Keratinocyte (primary cell): Measurements from ENCODE around the gene RNF215. TPM values are rescaled to one million over a fixed set of nuclear protein-coding genes. Genes with fewer than 3 reads are reported as not detected.

Experiments
- DNase-seq: peaks from one replicate; pipeline ENCODE4 v3.0.0-alpha.2; 2011; ENCODE audit warnings: low read depth, missing footprints, low spot score
- FAIRE-seq: peaks from 2 replicates; lab custom pipeline; 2011; peaks lifted over from hg19 to GRCh38; lab: Jason Lieb, UNC
- H2AFZ ChIP-seq: 2 replicates; pipeline ENCODE4 v1.6.0; 2012; ENCODE audit warnings: low read length, control low read depth, inconsistent platforms; ENCODE audit not compliant: control insufficient read depth
- H3K27ac ChIP-seq: 2 replicates; pipeline ENCODE4 v1.5.1; 2011; ENCODE audit warnings: low read length; ENCODE audit not compliant: control insufficient read depth, insufficient read depth
- H3K27me3 ChIP-seq: 3 replicates; pipeline ENCODE4 v1.6.0; 2011; ENCODE audit warnings: low read length; ENCODE audit not compliant: control insufficient read depth, insufficient read depth; ENCODE audit errors: extremely low read depth
- H3K36me3 ChIP-seq, 2 experiments: 2 replicates in 1 of 2; 3 replicates in 1 of 2; pipeline ENCODE4 v1.5.1; 2011; ENCODE audit warnings: low read length in 2 of 2, mild to moderate bottlenecking in 1 of 2; ENCODE audit not compliant: control insufficient read depth in 2 of 2, insufficient read depth in 2 of 2; ENCODE audit errors: extremely low read depth in 1 of 2
- H3K4me1 ChIP-seq: 3 replicates; pipeline ENCODE4 v1.5.1; 2011; ENCODE audit warnings: low read length; ENCODE audit not compliant: control insufficient read depth, insufficient read depth; ENCODE audit errors: extremely low read depth
- H3K4me2 ChIP-seq: 3 replicates; pipeline ENCODE4 v1.6.0; 2011; ENCODE audit warnings: low read depth, low read length; ENCODE audit not compliant: control insufficient read depth, insufficient read depth; ENCODE audit errors: extremely low read depth
- H3K4me3 ChIP-seq, 3 experiments: fragments of 200-600 bp in 1 of 3; sonication (generic) in 1 of 3; 2 replicates in 2 of 3; 3 replicates in 1 of 3; pipeline ENCODE4 v1.5.1; 2011 to 2016; ENCODE audit warnings: low read length in 3 of 3, mild to moderate bottlenecking in 3 of 3, control low read depth in 2 of 3, inconsistent platforms in 1 of 3, low read depth in 1 of 3, mixed read lengths in 1 of 3, mixed run types in 1 of 3, moderate library complexity in 1 of 3; ENCODE audit not compliant: control insufficient read depth in 2 of 3, insufficient read depth in 2 of 3; ENCODE audit errors: extremely low read depth in 1 of 3
- H3K79me2 ChIP-seq: 2 replicates; pipeline ENCODE4 v1.6.0; 2012; ENCODE audit warnings: low read length; ENCODE audit not compliant: control insufficient read depth, insufficient read depth
- H3K9ac ChIP-seq: 3 replicates; pipeline ENCODE4 v1.6.0; 2011; ENCODE audit warnings: low read length; ENCODE audit not compliant: control insufficient read depth, insufficient read depth; ENCODE audit errors: extremely low read depth
- H3K9me1 ChIP-seq: 3 replicates; pipeline ENCODE4 v1.6.0; 2011; ENCODE audit warnings: low read length; ENCODE audit not compliant: control insufficient read depth, insufficient read depth; ENCODE audit errors: extremely low read depth
- H3K9me3 ChIP-seq: 2 replicates; pipeline ENCODE4 v1.5.1; 2012; ENCODE audit warnings: low read depth, low read length; ENCODE audit not compliant: control insufficient read depth
- H4K20me1 ChIP-seq: 3 replicates; pipeline ENCODE4 v1.6.0; 2011; ENCODE audit warnings: low read length; ENCODE audit not compliant: control insufficient read depth, insufficient read depth; ENCODE audit errors: extremely low read depth
- EZH2 ChIP-seq: IDR thresholded peaks from one replicate; pipeline ENCODE4 v1.6.1; 2012; ENCODE audit warnings: inconsistent platforms, mild to moderate bottlenecking, low read length, moderate library complexity
- dilution Hi-C: fragments of 300-500 bp; cut with MboI; formaldehyde crosslinking; loops from one replicate; pipeline ENCODE4 v1.7.0; 2020; ENCODE audit warnings: low sequenced_read_pairs; ENCODE audit not compliant: extremely low pct_ligation_motif_present
- polyA plus RNA-seq, 5 experiments: library from polyadenylated mRNA; depleted of rRNA in 3 of 5; stranded (reverse) in 3 of 5; stranded (forward) in 1 of 5; unstranded in 1 of 5; fragments of >200 nt; gene quantifications; 1 replicate in 1 of 5; 2 replicates in 3 of 5; 3 replicates in 1 of 5; pipeline versions ENCODE4 v1.2.1 to v1.2.3, GENCODE V29; 2011 to 2012; ENCODE audit warnings: missing spikeins in 2 of 5, low read depth in 1 of 5, low replicate concordance in 1 of 5
- TF ChIP-seq, protein P1 (sequence below), 3 experiments: IDR thresholded peaks in 1 of 3; conservative IDR thresholded peaks in 1 of 3; optimal IDR thresholded peaks in 1 of 3; 2 replicates in 2 of 3; 3 replicates in 1 of 3; pipeline versions ENCODE3 to v1.5.1; 2011; ENCODE audit warnings: low read length in 3 of 3, mild to moderate bottlenecking in 3 of 3, moderate library complexity in 2 of 3, control low read depth in 1 of 3, inconsistent platforms in 1 of 3; ENCODE audit not compliant: insufficient read depth in 2 of 3; ENCODE audit errors: extremely low read depth in 1 of 3

RNF215 gene
- polyA plus RNA-seq, 1 donor (not counting 4 experiments of a cell fraction or from before 2014, with no cell fraction given): 8.3 TPM

- H3K9ac ChIP-seq: peak within 1 kb of the TSS; percentile 89
- H4K20me1 ChIP-seq: no peaks in the 10 kb centered on the region
- H3K36me3 ChIP-seq: peaks cover 2 to 8% of the 10 kb centered on the region in 2 experiments
- peak within 1 kb of the TSS; percentile 95 for H3K27ac ChIP-seq
- dilution Hi-C loops: no loop called here
- TF ChIP-seq, protein P1, sequence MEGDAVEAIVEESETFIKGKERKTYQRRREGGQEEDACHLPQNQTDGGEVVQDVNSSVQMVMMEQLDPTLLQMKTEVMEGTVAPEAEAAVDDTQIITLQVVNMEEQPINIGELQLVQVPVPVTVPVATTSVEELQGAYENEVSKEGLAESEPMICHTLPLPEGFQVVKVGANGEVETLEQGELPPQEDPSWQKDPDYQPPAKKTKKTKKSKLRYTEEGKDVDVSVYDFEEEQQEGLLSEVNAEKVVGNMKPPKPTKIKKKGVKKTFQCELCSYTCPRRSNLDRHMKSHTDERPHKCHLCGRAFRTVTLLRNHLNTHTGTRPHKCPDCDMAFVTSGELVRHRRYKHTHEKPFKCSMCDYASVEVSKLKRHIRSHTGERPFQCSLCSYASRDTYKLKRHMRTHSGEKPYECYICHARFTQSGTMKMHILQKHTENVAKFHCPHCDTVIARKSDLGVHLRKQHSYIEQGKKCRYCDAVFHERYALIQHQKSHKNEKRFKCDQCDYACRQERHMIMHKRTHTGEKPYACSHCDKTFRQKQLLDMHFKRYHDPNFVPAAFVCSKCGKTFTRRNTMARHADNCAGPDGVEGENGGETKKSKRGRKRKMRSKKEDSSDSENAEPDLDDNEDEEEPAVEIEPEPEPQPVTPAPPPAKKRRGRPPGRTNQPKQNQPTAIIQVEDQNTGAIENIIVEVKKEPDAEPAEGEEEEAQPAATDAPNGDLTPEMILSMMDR (optimal IDR thresholded peaks at IDR 0.05 in 1 of 3, IDR thresholded peaks at IDR 0.05 in 1 of 3, conservative IDR thresholded peaks at IDR 0.05 in 1 of 3; ENCODE audit: extremely low read depth in 1 of 3, insufficient read depth in 2 of 3, low read length in 3 of 3): no peak
- no peak for TF ChIP-seq EZH2
- H3K9me3 ChIP-seq: no peaks in the 10 kb centered on the region
- no peak for FAIRE-seq
- no peak for DNase-seq
- H3K9me1 ChIP-seq: no peaks in the 10 kb centered on the region
- peak within 1 kb of the TSS; percentile 68 for H2AFZ ChIP-seq
- no peaks in the 10 kb centered on the region for H3K79me2 ChIP-seq
- H3K4me3 ChIP-seq: peak within 1 kb of the TSS; percentile 43 to 80 (median 66)
- H3K4me2 ChIP-seq: peak within 1 kb of the TSS; percentile 88
- no peaks in the 10 kb centered on the region for H3K27me3 ChIP-seq
- peaks cover 55% of the 10 kb centered on the region for H3K4me1 ChIP-seq
Measured at GRCh38 chr22:30425616-30426387, 38.6 kb upstream of the RNF215 start, which contains the start of gene MTFP1. TSS of gene MTFP1 (plus strand) at chr22:30425768. CDS start at chr22:30425880, 112 bp downstream.

GRCh38 chr22:30425327-30425615 is 38.1 kb upstream of the RNF215 start:
- Histone ChIP-seq H3K27ac (peak overlapping the region; percentile 95), H3K9me1 (no peaks in the 10 kb centered on the region), H3K27me3 (no peaks in the 10 kb centered on the region), H4K20me1 (no peaks in the 10 kb centered on the region), H3K4me1 (peaks cover 60% of the 10 kb centered on the region), H3K9ac (peak overlapping the region; percentile 89), H3K36me3 (peaks cover 2 to 11% of the 10 kb centered on the region in 2 experiments), H3K4me2 (peak overlapping the region; percentile 88), H3K79me2 (no peaks in the 10 kb centered on the region), H3K9me3 (no peaks in the 10 kb centered on the region), H2AFZ (peak overlapping the region; percentile 39), H3K4me3 (peak overlapping the region; percentile 43 to 80 (median 66))
- DNase-seq (no peak), FAIRE-seq (no peak)
- no peak for TF ChIP-seq EZH2
- TF ChIP-seq, protein P1 (optimal IDR thresholded peaks at IDR 0.05 in 1 of 3, IDR thresholded peaks at IDR 0.05 in 1 of 3, conservative IDR thresholded peaks at IDR 0.05 in 1 of 3; ENCODE audit: extremely low read depth in 1 of 3, insufficient read depth in 2 of 3, low read length in 3 of 3): no peak
- dilution Hi-C loops: no loop called here
